Activated T-cell treated with anti-CD3 and anti-CD28 coated beads, Interleukin-2, amount 50 U/mL, for 72 hours (primary cell): ENCODE results near the gene PAPOLA. TPM values are rescaled to one million over a fixed set of nuclear protein-coding genes. Genes with fewer than 3 reads are reported as not detected.

Experiments
- ATAC-seq, 2 donors: fragments of 150-1000 bp; cut with Tn5 transposase; replicated peaks in 1 of 2; 2 replicates each; pipeline ENCODE4 v1.10.0; 2021; ENCODE audit warnings: moderate library complexity in 2 of 2, mild to moderate bottlenecking in 1 of 2
- DNase-seq, 2 donors: peaks; one replicate each; pipeline ENCODE4 v3.0.0; 2021 to 2022; ENCODE audit warnings: mixed read lengths in 1 of 2
- H3K27ac Mint-ChIP-seq: one replicate; pipeline ENCODE4 v1.8.0; 2022; ENCODE audit warnings: mild to moderate bottlenecking, moderate library complexity, mixed read lengths
- H3K27me3 Mint-ChIP-seq: one replicate; pipeline ENCODE4 v1.8.0; 2022; ENCODE audit warnings: low read depth, mixed read lengths
- H3K36me3 Mint-ChIP-seq, 2 donors: one replicate each; pipeline ENCODE4 v1.8.0; 2022; ENCODE audit warnings: mixed read lengths in 2 of 2, mild to moderate bottlenecking in 1 of 2; ENCODE audit not compliant: insufficient read depth in 2 of 2
- H3K4me1 Mint-ChIP-seq: one replicate; pipeline ENCODE4 v1.8.0; 2022; ENCODE audit warnings: low read depth, mixed read lengths
- H3K4me3 Mint-ChIP-seq, 2 donors: one replicate each; pipeline ENCODE4 v1.8.0; 2022; ENCODE audit warnings: mild to moderate bottlenecking in 2 of 2, mixed read lengths in 2 of 2, moderate library complexity in 2 of 2
- H3K9me3 Mint-ChIP-seq, 2 donors: one replicate each; pipeline ENCODE4 v1.8.0; 2022; ENCODE audit warnings: mixed read lengths in 2 of 2
- total RNA-seq, 2 donors: library from RNA; stranded (reverse); gene quantifications; one replicate each; pipeline ENCODE4 v1.2.3, GENCODE V29; 2022

Gene PAPOLA
- total RNA-seq, 2 donors from 2014 or later = 124 to 143 TPM

- Mint-ChIP-seq H3K4me3 (no peak overlapping the region), H3K27ac (no peak overlapping the region), H3K27me3 (peaks cover 31% of the 10 kb centered on the region), H3K36me3 (no peaks in the 10 kb centered on the region), H3K4me1 (peaks cover 6% of the 10 kb centered on the region), H3K9me3 (no peaks in the 10 kb centered on the region)
- no peak for ATAC-seq
- DNase-seq = no peak
These were observed 83.5 kb downstream of the PAPOLA start for GRCh38 chr14:96585672-96586013.

GRCh38 chr14:96586056-96586455 lies 83.9 kb downstream of the PAPOLA start:
- Mint-ChIP-seq H3K27me3 (peaks cover 31% of the 10 kb centered on the region), H3K4me3 (no peak overlapping the region), H3K36me3 (no peaks in the 10 kb centered on the region), H3K27ac (no peak overlapping the region), H3K4me1 (peaks cover 6% of the 10 kb centered on the region), H3K9me3 (no peaks in the 10 kb centered on the region)
- DNase-seq (no peak), ATAC-seq (no peak)

DNA sequence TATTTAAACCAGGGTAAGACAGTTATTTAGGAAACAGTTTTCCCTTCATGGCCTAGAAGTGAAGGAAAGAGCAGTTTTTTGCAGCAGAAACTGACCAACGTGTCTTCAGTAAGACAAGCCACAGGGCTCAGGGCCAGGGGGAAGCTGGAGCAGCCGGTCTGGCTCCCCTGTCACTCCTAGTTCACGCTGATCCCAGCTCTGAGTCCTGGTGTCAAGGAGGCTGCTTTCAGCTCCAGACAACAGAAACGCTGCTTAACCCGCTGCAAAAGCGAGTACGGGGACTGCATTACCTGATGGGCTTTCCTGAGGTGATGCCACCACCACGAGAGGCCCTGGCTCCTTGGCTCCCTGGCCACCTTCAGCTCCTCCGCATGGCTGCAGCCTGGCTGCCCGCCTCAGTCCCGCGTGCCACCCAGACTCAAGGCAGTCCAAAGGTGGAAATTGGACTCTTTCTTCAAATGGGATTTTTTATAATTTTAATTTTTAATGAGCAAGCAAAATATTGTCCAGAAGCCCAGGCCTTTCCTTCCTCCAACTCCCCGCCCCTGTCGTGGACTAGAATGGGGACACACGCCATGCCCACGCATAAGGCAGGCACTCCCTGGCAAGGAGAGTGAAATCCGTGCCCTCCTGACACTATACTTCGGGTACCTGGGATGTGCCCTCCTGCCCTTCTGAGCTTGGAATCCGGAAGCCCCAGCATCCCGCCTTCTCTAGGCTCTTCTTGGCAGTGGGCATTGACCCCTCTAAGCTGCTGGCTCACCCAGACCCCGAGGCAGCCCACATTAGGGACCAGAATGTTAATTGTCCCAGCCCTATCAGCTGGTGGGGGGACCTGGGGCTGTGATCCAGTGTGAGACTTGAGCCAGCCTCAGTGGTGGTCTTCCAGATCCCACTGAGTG lies 85.0 kb downstream of the PAPOLA start:
- Mint-ChIP-seq H3K27me3 (peaks cover 31% of the 10 kb centered on the region), H3K4me3 (no peak overlapping the region), H3K36me3 (no peaks in the 10 kb centered on the region), H3K9me3 (no peaks in the 10 kb centered on the region), H3K27ac (no peak overlapping the region), H3K4me1 (peaks cover 6% of the 10 kb centered on the region)
- ATAC-seq (no peak), DNase-seq (no peak)

DNA sequence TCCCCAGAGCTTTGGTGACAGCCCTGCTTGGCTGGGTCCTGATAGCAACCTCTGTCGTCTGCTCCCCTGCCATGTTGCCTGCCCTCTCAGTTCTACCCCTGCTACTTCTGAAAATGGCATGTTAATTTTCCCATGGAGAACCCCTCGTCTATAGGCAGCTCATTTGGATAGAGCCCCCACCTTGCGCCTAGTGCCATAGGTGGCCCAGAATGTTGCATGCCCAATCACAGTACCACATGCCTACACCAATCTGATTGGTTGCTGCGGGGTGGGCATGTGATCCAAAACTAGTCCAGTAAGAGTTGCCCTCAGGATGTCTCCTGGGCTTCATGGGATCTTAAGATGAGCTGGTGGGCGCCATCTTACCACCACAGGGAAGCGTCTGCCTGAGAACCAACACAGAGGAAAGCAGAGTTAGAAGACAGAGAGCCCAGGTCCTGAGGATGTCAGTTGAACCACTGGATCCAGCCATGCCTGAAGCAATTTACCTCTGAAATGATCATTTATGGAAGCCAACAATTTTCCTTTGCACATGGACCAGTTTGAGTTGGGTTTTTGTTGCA lies 85.7 kb downstream of the PAPOLA start:
- H3K4me1 Mint-ChIP-seq = peaks cover 9% of the 10 kb centered on the region
- H3K9me3 Mint-ChIP-seq = no peaks in the 10 kb centered on the region
- no peak overlapping the region for H3K4me3 Mint-ChIP-seq
- ATAC-seq (no peak), DNase-seq (no peak)
- peaks cover 31% of the 10 kb centered on the region for H3K27me3 Mint-ChIP-seq
- no peak overlapping the region for H3K27ac Mint-ChIP-seq
- no peaks in the 10 kb centered on the region for H3K36me3 Mint-ChIP-seq

GRCh38 chr14:96588410-96589257 lies 86.5 kb downstream of the PAPOLA start:
- Mint-ChIP-seq H3K9me3 (no peaks in the 10 kb centered on the region), H3K4me1 (peaks cover 12% of the 10 kb centered on the region), H3K4me3 (no peak overlapping the region), H3K27ac (no peak overlapping the region), H3K36me3 (no peaks in the 10 kb centered on the region), H3K27me3 (peaks cover 33% of the 10 kb centered on the region)
- DNase-seq (no peak), ATAC-seq (no peak)

DNA sequence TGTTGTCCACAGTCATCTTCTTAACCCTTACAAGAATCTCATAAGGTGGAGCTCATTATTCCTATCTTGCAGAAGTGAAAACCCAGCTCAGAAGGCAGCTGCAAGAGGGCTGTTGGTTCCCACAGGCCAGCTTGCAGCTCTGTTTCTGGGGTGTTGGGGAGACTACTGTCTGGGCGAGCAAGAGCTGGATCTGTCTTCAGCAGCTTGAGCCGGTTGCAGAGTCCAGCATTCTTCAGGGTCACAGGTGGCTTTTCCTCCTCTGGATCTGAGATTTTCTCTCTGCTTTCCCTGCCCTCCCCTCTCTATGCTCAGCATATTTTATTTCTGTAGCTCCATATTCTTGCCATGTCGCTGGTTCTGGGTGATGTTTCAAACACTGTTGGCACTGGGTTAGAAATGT lies 87.4 kb downstream of the PAPOLA start:
- Mint-ChIP-seq H3K27ac (no peak overlapping the region), H3K9me3 (no peaks in the 10 kb centered on the region), H3K4me1 (peaks cover 12% of the 10 kb centered on the region), H3K4me3 (no peak overlapping the region), H3K27me3 (peaks cover 35% of the 10 kb centered on the region), H3K36me3 (no peaks in the 10 kb centered on the region)
- DNase-seq = no peak
- ATAC-seq = no peak

DNA sequence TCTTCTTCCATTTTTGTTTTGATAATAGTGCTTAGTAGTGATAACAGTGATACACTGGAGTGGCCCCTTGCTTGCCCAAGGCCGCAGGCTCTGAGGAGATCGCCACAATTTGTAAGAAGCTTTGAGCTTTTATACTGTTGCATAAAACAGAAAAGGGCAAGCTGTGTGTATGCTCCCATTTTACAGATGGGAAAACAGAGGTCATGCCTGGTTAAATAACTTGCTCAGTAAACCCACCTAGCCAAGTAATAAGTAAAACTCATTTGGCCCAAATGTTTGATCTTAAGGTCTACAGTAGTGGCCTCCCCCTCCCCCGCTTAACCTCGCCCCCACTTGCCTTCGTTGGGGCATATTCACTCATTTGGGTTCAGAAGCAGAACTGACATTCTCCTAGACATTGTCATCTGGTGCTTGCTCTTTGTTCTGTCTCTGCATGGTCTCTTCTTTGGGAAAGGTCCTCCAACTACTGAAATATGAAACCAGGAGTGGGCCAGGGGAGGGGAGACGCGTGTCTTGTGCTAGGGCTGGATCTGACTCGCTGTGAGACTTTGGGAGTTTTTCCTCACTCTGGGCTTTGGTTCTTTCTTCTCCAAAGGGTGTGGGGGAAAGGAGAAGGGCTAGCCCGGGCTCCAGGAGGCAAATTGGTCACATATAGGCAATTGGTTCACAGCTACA lies 88.1 kb downstream of the PAPOLA start:
- ATAC-seq (no peak), DNase-seq (no peak)
- H3K4me1 Mint-ChIP-seq = peaks cover 12% of the 10 kb centered on the region
- H3K27me3 Mint-ChIP-seq = peaks cover 31% of the 10 kb centered on the region
- no peaks in the 10 kb centered on the region for H3K36me3 Mint-ChIP-seq
- H3K27ac Mint-ChIP-seq = no peak overlapping the region
- H3K9me3 Mint-ChIP-seq = no peaks in the 10 kb centered on the region
- H3K4me3 Mint-ChIP-seq = no peak overlapping the region

DNA sequence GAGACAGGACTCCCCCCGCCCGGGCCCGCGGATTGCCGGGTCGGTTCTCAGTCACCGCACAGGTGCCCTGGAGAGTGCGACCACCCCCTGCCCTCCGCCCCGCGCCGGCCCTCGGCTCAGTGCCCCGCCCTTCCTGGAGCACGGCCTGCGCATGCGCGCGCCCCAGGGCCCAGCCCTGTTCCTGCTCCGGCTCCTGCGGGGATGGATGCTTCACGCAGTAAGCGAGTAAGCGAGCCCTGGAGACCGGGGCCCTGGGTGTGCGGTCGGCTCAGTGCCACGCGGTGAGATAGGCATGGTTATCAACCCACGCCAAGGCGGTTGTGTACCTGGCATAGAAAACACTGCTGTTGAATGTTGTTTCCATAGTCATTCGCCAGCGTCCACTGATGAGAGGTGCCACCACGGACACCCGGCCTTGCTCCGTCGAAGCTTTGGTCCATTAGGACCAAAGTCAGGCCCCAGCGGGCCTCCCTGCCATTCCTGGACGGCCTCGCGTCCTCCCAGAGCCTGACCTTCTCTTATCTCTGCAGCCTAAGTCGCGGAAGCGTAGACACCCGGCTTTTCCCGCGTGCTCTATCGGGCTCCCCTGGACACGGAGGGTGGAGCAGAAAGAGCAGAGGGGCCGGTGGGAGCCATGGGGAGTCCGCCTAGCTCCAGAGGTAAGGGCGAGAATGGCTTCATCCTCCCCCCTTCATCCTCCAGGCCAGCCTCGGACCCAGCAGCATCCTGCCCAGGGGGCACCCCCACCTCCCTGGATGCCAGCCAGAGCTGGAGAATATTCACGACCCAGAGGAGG lies 90.6 kb downstream of the PAPOLA start:
- DNase-seq = peak; percentile 75 to 79
- no peak overlapping the region for H3K27ac Mint-ChIP-seq
- H3K4me1 Mint-ChIP-seq = peaks cover 12% of the 10 kb centered on the region
- H3K9me3 Mint-ChIP-seq = no peaks in the 10 kb centered on the region
- peak overlapping the region; percentile 77 to 88 for H3K4me3 Mint-ChIP-seq
- no peaks in the 10 kb centered on the region for H3K36me3 Mint-ChIP-seq
- peak; percentile 96 to 97 for ATAC-seq
- H3K27me3 Mint-ChIP-seq = peaks cover 26% of the 10 kb centered on the region

- DNase-seq = no peak
- Mint-ChIP-seq H3K27ac (no peak overlapping the region), H3K4me3 (no peak overlapping the region), H3K4me1 (peaks cover 6% of the 10 kb centered on the region), H3K36me3 (no peaks in the 10 kb centered on the region), H3K9me3 (no peaks in the 10 kb centered on the region), H3K27me3 (peaks cover 10% of the 10 kb centered on the region)
- no peak for ATAC-seq
These were observed 92.8 kb downstream of the PAPOLA start for GRCh38 chr14:96594961-96595360.

DNA sequence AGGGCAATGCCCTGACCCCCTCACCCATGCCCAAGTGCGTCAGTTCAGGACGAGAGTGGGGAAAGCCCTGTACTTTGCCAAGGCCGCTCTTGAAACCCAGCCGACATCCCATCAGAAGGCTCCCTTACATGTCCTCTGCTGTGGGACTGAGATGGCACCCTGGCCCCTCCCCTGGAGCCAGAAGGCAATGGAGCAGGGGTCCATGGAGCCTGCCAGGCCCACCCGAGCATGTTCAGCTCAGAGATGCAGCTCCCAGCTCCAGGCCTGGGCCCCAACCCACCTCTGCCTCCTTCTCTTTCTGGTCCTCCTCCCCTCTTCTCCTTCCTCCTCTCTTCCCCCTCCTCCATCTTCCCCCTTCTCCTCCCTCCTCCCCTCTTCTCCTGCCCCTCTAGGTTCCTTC lies 95.5 kb downstream of the PAPOLA start:
- Mint-ChIP-seq H3K4me3 (no peak overlapping the region), H3K36me3 (no peaks in the 10 kb centered on the region), H3K9me3 (no peaks in the 10 kb centered on the region), H3K4me1 (peaks cover 10% of the 10 kb centered on the region), H3K27me3 (peaks cover 11% of the 10 kb centered on the region), H3K27ac (no peak overlapping the region)
- DNase-seq (no peak), ATAC-seq (no peak)

- no peak for ATAC-seq
- H3K27ac Mint-ChIP-seq = no peak overlapping the region
- peaks cover 14% of the 10 kb centered on the region for H3K27me3 Mint-ChIP-seq
- H3K9me3 Mint-ChIP-seq = no peaks in the 10 kb centered on the region
- no peak overlapping the region for H3K4me3 Mint-ChIP-seq
- no peaks in the 10 kb centered on the region for H3K36me3 Mint-ChIP-seq
- DNase-seq = no peak
- peaks cover 4% of the 10 kb centered on the region for H3K4me1 Mint-ChIP-seq
These were observed 96.2 kb downstream of the PAPOLA start for GRCh38 chr14:96598332-96598928.

DNA sequence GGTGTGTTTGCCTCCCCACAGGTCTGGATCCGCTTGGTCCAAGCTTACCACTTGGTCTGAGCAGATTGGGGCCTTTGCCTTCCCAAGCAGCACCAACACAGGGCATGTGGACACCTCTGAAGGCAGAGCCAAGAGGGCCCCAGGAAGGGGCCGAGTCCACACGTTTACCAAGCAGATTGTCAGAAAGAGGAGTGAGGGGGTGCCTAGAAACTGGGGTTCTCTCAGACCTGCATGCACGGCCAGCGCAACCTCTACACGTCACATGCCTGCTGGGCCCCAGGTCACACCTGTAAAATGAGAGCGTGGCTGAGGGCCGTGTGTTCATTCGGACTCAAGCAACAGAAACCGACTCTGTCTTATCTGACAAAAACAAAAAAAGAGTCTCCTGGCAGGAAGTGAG lies 96.9 kb downstream of the PAPOLA start:
- Mint-ChIP-seq H3K4me1 (peaks cover 4% of the 10 kb centered on the region), H3K4me3 (no peak overlapping the region), H3K27ac (no peak overlapping the region), H3K9me3 (no peaks in the 10 kb centered on the region), H3K27me3 (peaks cover 16% of the 10 kb centered on the region), H3K36me3 (no peaks in the 10 kb centered on the region)
- DNase-seq (no peak), ATAC-seq (no peak)
